Left ventricle myocardium superior (tissue), 1 donor: Measurements from ENCODE around the gene PIGX. TPM values are rescaled to one million over a fixed set of nuclear protein-coding genes. Genes with fewer than 3 reads are reported as not detected.
A peak's percentile ranks its signal among the peaks of the same experiment; 100 is the strongest.
"Not testable (repeated sequence)": the region's sequence is repeated elsewhere in the genome, so short reads cannot be mapped to it uniquely, and the experiment has no call there.

Source experiments
- ATAC-seq: fragments of 200-7000 bp; cut with Tn5 transposase; one replicate; pipeline ENCODE4 v1.9.1; 2020; ENCODE audit warnings: mild to moderate bottlenecking, moderate library complexity
- DNase-seq: peaks from one replicate; pipeline ENCODE4 v3.0.0-alpha.2; 2020
- intact Hi-C: fragments of 100-400 bp; cut with micrococcal nuclease; formaldehyde crosslinking; loops from one replicate; pipeline ENCODE4 v1.11.0; 2022
- total RNA-seq: library from RNA; stranded (reverse); fragmentation: NEBNext Ultra II Directional; extraction: Animal tissue kit (Norgen Biotek cat#: 25700); gene quantifications from one replicate; pipeline ENCODE4 v1.2.1, GENCODE V29; 2021
- donor health status: DM: no; HTN: yes; CAD: no; lungs with severe emphysema.

The PIGX gene
- total RNA-seq, 1 donor from 2014 or later = 14.1 TPM

- ATAC-seq, intact Hi-C loops, DNase-seq: not testable (repeated sequence)
Observed at GRCh38 chr3:196743569-196743968, 31.4 kb downstream of the PIGX start.

DNA sequence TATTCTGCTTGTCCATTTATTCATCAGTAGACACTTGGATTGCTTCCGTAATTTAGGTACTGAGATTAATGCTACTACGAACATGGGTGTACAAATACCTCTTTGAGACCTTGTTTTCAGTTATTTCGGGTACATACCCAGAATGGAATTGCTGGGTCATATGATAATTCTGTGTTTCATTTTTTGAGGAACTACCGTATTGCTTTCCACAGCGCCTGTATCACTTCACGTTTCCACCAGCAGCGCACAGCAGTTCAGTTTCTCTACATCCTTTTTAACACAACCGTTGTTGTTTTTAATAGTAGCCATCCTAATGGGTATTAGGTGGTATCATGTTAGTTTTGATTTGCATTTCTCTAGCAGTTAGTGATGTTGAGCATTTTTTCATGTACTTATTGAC, 36.9 kb downstream of the PIGX start:
- intact Hi-C loops = no loop called here

GRCh38 chr3:196753201-196753600, 41.0 kb downstream of the PIGX start:
- ATAC-seq (no peak), DNase-seq (no peak)
- intact Hi-C loops = no loop called here

More for the DNA sequence above, 36.9 kb downstream of the PIGX start:
- ATAC-seq = no peak
- no peak for DNase-seq

- intact Hi-C loops = no loop called here
- DNase-seq (no peak), ATAC-seq (no peak)
Observed at GRCh38 chr3:196754091-196754981, 42.2 kb downstream of the PIGX start.

GRCh38 chr3:196756732-196757131, 44.6 kb downstream of the PIGX start:
- ATAC-seq (no peak), DNase-seq (no peak)
- intact Hi-C loops = no loop called here

GRCh38 chr3:196757876-196758739, 45.9 kb downstream of the PIGX start:
- no peak for DNase-seq
- intact Hi-C loops = no loop called here
- ATAC-seq = peak; percentile 47

DNA sequence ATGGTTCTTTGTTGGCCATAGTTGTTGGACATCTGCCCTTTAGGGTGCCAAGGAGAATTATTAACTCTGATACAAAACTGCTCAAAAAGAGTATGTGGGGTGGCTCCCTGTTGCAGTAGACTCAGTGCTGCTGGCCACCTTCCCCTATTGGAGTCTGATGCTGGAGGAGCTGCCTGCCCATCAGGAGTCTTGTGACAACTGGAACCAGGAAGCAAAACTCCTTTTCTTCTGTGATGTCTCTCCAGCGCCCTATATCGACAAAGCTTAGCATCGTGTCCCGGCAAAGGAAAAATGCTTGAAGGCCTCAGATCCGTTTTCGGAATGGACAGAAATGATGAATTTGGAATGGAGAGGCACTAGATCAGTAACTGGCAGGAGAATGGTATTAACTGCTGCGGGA, 51.0 kb downstream of the PIGX start:
- DNase-seq (no peak), ATAC-seq (no peak)

DNA sequence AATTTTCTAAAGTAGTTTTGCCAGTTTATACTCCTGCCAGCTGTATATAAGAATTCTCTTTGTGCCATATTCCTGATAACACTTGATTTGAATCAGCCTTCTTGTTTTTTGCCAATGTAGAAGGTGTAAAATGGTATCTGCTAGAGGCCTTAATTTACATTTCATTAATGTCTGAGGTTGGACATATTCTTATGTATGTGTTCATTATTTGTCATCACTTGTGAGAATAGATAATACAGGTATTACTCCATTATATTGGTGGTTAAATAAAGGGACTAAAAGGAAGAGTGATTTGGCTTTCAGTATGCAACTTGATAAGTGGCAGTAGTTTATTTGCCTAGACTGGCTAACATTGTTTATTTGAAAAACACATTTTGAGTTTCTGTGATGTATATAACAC, 53.3 kb downstream of the PIGX start:
- intact Hi-C loops = no loop called here
- ATAC-seq = no peak
- no peak for DNase-seq

More for the DNA sequence above, 51.0 kb downstream of the PIGX start:
- intact Hi-C loops = no loop called here

GRCh38 chr3:196771067-196771466, 58.9 kb downstream of the PIGX start:
- intact Hi-C loops = no loop called here
- DNase-seq (no peak), ATAC-seq (no peak)

- ATAC-seq (no peak), DNase-seq (no peak)
- intact Hi-C loops = no loop called here
Observed at GRCh38 chr3:196772102-196772501, 59.9 kb downstream of the PIGX start.

DNA sequence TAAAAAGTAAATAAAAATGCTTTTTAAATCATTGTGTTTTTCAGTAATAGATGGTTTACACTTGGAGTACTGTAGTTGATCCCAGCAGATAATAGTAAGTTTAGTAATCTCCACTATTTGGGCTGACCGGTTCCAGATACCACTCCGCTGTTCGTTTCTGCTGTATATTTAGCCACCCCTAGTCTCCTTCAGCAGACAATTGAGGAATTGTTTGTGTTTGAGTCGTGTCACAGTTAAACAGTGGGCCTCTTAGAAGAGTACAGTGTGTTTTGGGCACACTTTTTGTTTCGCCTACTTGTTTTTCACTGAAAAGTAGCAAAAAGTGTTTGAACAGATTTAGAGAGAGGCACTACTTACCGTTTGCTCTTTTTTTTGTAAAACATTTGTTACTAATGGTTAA, 60.7 kb downstream of the PIGX start:
- intact Hi-C loops = no loop called here
- no peak for DNase-seq
- no peak for ATAC-seq

DNA sequence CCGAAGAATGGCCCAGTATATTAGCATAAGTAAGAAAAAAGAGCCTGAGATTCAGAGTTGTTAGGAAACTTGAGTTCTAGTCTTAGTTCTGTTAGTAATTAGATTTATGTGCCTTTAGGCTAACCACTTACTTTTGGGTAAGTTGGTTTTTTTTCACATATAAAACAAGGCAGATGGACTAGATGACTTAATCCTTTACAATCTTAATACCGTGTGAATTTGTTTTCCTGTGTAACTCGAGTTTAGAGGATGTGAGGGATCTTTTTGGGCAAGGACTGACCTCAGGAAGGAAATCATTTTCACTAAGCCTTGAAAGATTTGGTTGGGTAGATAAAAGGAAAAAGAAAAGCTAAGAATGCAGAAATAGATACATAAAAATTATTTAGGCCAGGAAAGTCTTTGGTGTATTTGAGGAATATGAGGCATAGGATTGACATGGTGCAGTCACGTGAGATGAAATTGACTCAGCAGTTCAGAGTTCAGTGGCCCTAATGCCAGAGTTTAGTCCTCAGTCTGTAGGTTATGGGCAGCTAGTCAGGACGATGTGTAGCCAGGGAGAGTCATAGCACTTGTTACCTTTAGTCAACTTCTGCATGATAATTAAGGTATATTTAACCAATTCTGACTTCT, 62.1 kb downstream of the PIGX start:
- peak; percentile 37 for ATAC-seq
- intact Hi-C loops = no loop called here
- DNase-seq = no peak

GRCh38 chr3:196774848-196775422, 62.8 kb downstream of the PIGX start:
- DNase-seq = no peak
- no peak for ATAC-seq
- intact Hi-C loops = no loop called here

- intact Hi-C loops = no loop called here
- DNase-seq = no peak
- ATAC-seq = no peak
Observed at GRCh38 chr3:196775938-196776337, 63.8 kb downstream of the PIGX start.

- DNase-seq (no peak), ATAC-seq (no peak)
- intact Hi-C loops = no loop called here
Observed at GRCh38 chr3:196777836-196778235, 65.7 kb downstream of the PIGX start.

GRCh38 chr3:196778755-196779154, 66.6 kb downstream of the PIGX start:
- ATAC-seq = peak; percentile 21
- intact Hi-C loops = no loop called here
- DNase-seq = no peak

GRCh38 chr3:196782511-196782910, 70.3 kb downstream of the PIGX start:
- intact Hi-C loops = no loop called here
- DNase-seq (no peak), ATAC-seq (no peak)
